HUES64 (cell line): ENCODE measurements around the gene MESP2.

ENCODE experiments used
- H3K27ac ChIP-seq: 2 replicates; pipeline ENCODE4 v1.7.0; 2013; ENCODE audit warnings: low read depth, low read length, inconsistent platforms
- H3K27me3 ChIP-seq: 2 replicates; pipeline ENCODE4 v1.6.1; 2013; ENCODE audit warnings: mild to moderate bottlenecking, low read length; ENCODE audit not compliant: insufficient read depth
- H3K36me3 ChIP-seq: 2 replicates; pipeline ENCODE4 v1.6.1; 2013; ENCODE audit warnings: mild to moderate bottlenecking, low read length; ENCODE audit not compliant: insufficient read depth
- H3K4me1 ChIP-seq: 2 replicates; pipeline ENCODE4 v1.6.1; 2013; ENCODE audit warnings: mild to moderate bottlenecking, low read length, moderate library complexity; ENCODE audit not compliant: insufficient read depth
- H3K4me3 ChIP-seq: 2 replicates; pipeline ENCODE4 v1.5.1; 2013; ENCODE audit warnings: mild to moderate bottlenecking, low read length, moderate library complexity
- H3K9ac ChIP-seq: 2 replicates; pipeline ENCODE4 v1.6.1; 2013; ENCODE audit warnings: mild to moderate bottlenecking, low read depth, low read length
- H3K9me3 ChIP-seq: 2 replicates; pipeline ENCODE4 v1.6.1; 2013; ENCODE audit warnings: low read depth, low read length; ENCODE audit not compliant: insufficient read depth
- WGBS: fragments of 150-250, 120-280 bp; methylation state at CpG from one replicate; pipeline ENCODE4 v1.1.7; 2013; ENCODE audit warnings: missing lambda C conversion rate; 5-methylcytosine and 5-hydroxymethylcytosine counted together

MESP2 gene

DNA sequence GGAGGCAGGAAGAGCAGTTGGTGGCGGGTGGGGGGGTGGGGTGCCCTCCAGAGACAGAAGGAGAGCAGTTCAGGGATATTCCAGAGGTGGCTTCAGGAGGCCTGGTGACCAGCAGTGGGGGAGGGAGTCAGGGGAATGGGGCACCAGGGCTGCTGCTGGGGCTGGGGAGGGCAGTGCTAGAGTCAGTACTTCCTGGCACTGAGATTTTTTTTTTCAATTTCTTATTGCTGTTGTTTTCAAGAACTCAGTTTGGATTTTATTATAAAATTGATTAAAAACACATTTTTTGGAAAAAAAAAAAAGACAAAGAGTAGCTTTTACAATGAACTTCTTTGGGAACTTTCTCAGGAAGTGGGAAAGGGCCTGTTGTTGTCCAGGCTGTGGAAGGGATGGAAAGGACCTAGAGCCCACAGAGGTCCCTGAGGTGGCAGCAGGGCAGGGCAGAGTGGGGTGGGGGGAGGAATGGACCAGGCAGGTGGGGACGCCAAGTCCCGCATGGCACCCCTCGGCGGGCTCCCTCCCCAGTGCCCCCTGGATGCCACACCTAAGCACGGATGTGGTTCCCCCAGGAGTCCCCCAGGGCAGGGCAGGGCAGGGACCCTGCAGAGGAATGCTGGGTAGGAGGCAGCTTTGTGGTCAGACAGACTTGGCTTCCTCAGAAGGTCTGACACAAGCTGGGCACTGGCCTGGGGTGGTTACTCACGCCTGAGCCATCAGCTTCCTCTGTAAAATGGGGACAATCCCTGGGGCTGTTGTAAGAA lies 47.0 kb downstream of the MESP2 start:
- H3K4me1 ChIP-seq = no peaks in the 10 kb centered on the region
- no peaks in the 10 kb centered on the region; the same call in 1 of the 2 replicates for H3K27me3 ChIP-seq
- no peaks in the 10 kb centered on the region for H3K9me3 ChIP-seq
- no peak overlapping the region for H3K9ac ChIP-seq
- H3K36me3 ChIP-seq = no peaks in the 10 kb centered on the region
- H3K4me3 ChIP-seq = no peak overlapping the region
- WGBS = 88% methylated on average over 7 of the region's 7 CpGs
- no peak overlapping the region for H3K27ac ChIP-seq

DNA sequence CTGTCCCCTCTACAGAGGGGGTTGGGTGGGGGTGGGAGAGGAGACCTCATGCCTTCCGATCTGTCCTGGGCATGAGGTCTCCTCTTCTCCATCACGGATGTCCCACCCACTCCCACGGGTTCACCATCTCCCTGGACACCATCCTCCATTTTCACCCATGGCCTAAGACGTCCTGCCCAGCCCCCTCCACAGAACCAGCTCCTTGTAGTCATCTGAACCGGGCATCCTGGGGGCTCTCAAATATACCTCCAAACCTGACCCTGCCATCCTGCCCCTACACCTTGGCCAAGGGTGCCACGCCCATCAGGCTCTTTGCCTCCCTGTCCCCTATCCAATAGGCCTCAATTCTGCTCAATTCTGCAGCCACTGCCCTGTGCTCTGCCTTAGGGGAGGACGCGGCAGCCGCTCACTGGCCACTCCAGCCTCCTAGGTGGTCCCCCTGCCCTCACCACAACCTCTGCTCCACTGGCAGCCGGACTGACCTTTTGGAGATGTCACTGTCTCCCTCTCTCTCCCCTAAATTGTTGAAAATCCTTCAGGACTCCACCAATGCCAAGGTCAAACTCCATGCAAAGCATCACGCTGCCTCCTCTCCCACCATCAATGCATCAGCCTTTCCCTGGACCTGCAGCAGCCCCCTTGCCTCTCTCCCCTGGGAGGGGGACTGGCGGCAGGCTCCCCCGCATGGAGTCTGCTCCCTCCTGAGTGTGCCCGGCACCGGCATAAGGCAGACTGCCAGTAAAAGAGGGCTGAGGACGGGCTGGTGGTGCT lies 47.9 kb downstream of the MESP2 start:
- no peak overlapping the region for H3K9ac ChIP-seq
- H3K4me1 ChIP-seq = no peaks in the 10 kb centered on the region
- no peak overlapping the region for H3K4me3 ChIP-seq
- H3K27me3 ChIP-seq = no peaks in the 10 kb centered on the region
- H3K36me3 ChIP-seq = no peaks in the 10 kb centered on the region
- 88% methylated on average over 16 of the region's 16 CpGs for WGBS
- no peak overlapping the region for H3K27ac ChIP-seq
- H3K9me3 ChIP-seq = no peaks in the 10 kb centered on the region

DNA sequence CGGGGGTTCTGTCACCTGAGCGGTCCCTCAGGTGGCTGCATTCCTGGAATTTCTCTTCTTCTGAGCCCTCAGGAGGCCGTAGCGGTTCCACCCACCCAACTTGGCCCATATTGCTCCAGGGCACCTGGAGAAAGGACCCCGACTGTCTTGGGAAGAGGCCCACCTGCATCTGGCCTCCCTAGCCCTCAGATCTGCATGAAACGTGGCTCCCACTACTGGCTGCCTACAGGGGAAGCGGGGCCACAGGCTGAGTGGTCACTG lies 48.4 kb downstream of the MESP2 start:
- WGBS = 84% methylated on average over 7 of the region's 7 CpGs
- Histone ChIP-seq H3K4me1 (no peaks in the 10 kb centered on the region), H3K9me3 (no peaks in the 10 kb centered on the region), H3K27me3 (no peaks in the 10 kb centered on the region), H3K36me3 (no peaks in the 10 kb centered on the region), H3K4me3 (no peak overlapping the region), H3K9ac (no peak overlapping the region; the same call in 1 of the 2 replicates), H3K27ac (no peak overlapping the region)

DNA sequence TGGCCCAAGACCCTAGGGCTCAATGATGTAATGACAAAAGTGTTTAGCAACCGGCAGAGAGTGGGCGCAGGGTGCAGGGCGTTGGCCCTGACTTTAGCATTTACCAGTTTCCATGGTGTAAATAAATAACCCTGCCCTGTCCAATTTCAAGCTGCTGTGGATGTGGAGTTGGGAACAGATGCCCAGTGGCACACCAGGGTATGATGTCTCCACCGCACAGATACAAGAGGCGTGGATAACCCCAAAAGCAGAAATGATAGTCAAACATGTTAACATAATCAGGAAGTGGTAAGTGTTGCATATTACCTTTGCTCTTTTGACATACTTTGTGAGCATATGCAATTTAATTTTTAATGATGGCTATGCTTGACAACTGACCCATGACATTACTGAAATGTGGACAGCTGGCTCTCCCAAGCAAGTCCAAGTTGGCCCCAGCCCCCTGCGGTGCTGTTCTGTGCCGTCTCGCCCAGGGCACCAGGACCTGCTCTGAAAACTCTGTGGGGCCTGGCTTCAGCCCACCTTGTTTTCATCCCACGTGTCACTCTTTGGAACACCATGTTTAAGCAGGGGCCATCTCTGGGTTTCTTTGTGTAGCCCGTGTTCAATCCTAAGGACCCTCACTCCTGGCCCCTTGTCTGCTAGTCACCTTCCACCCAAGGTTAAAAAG lies 49.3 kb downstream of the MESP2 start:
- no peak overlapping the region for H3K4me3 ChIP-seq
- H3K4me1 ChIP-seq = no peaks in the 10 kb centered on the region
- H3K36me3 ChIP-seq = no peaks in the 10 kb centered on the region
- H3K9ac ChIP-seq = no peak overlapping the region
- no peaks in the 10 kb centered on the region for H3K9me3 ChIP-seq
- 89% methylated on average over 10 of the region's 10 CpGs for WGBS
- no peak overlapping the region for H3K27ac ChIP-seq
- no peaks in the 10 kb centered on the region for H3K27me3 ChIP-seq

DNA sequence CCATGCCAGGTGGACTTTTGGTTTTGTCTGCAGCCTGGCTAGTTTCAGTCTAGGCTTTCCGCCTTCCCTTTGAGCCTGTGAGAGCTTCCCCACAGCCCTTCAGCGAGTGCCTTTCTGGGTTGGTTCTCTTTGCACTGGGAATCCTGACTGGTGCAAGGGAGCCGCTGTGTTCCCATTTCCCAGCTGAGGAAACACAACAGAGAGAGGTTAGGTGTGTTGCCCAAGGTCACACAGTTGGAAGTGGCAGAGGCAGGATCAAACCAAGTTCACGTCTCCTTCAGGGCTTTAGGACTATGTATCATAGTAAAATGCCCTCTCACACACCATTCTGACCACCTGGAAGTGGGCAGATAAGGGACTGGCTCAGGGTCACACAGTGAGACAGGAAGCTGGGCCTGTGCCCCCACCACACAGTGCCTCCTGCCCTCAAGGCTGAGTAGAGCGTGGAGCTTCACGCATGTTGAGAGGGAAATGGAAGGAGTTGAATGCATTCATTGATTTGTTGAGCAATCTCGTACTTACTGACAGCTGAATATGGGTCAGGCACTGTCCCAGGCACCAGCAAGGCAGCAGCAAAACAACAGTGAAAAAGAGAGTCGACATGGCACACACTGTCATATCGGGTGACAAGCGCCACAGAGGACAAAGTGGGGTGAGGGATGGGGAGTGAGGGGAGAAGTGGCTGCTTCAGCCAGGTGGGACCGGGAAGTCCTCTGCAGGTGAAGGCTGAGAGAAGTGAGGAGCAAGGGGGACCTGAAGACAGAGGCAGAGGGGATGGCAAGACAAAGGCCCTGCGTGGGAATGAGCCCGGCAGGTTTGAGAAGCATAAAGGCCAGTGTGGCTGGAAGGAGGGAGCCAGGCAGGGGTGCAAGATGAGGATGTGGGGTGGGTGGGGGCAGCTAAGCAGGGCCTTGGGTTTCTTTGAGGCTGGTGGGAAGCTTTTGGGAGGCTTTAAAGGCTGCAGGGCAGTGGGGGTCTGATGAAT lies 50.8 kb downstream of the MESP2 start:
- no peaks in the 10 kb centered on the region for H3K4me1 ChIP-seq
- no peak overlapping the region for H3K27ac ChIP-seq
- WGBS = 91% methylated on average over 13 of the region's 13 CpGs

DNA sequence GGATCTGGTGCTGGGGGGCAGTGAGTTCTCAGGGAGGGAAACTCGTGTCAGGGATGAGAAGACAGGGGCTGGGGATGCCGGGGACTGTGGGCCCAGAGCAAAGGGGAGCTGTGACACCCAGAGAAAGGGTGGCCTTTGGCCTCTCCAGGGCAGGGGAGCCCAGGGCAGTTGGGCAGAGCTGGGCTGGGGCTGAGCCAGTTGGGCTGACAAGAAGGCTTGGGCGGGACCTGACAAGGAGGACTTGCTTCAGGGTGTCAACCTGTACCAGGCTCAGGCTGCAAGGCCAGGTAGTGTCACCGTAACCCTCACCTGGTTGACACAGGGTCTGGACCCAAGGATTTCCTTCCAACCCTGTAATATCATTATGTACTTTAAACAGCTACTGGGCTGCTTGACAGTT lies 51.7 kb downstream of the MESP2 start:
- Histone ChIP-seq H3K27ac (no peak overlapping the region), H3K4me3 (no peak overlapping the region), H3K9me3 (no peaks in the 10 kb centered on the region), H3K27me3 (no peaks in the 10 kb centered on the region), H3K4me1 (no peaks in the 10 kb centered on the region), H3K9ac (no peak overlapping the region), H3K36me3 (peaks cover 3% of the 10 kb centered on the region)
- 95% methylated on average over 4 of the region's 4 CpGs for WGBS

More for the DNA sequence above, 50.8 kb downstream of the MESP2 start:
- Histone ChIP-seq H3K36me3 (no peaks in the 10 kb centered on the region), H3K27me3 (no peaks in the 10 kb centered on the region), H3K9me3 (no peaks in the 10 kb centered on the region), H3K4me3 (no peak overlapping the region), H3K9ac (no peak overlapping the region)
